ENCODE measurements around the gene SBNO2. TPM values are rescaled to one million over a fixed set of nuclear protein-coding genes. Genes with fewer than 3 reads are reported as not detected.
"Not testable (repeated sequence)": the region's sequence is repeated elsewhere in the genome, so short reads cannot be mapped to it uniquely, and the experiment has no call there.

SBNO2 gene
- total RNA-seq, 1 donor from 2014 or later: 54.0 TPM

DNA sequence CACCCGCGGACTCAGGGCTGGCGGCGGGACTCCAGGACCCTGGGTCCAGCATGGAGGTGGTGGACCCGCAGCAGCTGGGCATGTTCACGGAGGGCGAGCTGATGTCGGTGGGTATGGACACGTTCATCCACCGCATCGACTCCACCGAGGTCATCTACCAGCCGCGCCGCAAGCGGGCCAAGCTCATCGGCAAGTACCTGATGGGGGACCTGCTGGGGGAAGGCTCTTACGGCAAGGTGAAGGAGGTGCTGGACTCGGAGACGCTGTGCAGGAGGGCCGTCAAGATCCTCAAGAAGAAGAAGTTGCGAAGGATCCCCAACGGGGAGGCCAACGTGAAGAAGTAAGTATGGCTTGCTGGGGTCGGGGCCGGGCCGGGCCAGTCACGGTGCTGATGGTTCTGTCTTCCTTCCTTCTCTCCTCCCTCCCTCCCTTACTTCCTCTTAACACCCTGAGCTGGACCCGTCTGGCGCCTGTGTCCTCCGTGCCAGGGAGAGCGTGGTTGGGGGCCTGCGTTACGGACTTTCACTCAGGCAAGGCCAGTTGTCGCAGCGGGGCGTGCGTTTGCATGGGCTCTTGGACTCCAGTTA lies 32.9 kb upstream of the SBNO2 start:
- DNase-seq (ENCODE audit: extremely low spot score in 2 of 2): no peak
- TF ChIP-seq POLR2AphosphoS5 (IDR thresholded peaks at IDR 0.05; ENCODE audit: insufficient read depth in 1 of 2, low read depth in 1 of 2) (no peak), POLR2A (IDR thresholded peaks at IDR 0.05) (no peak), CTCF (IDR thresholded peaks at IDR 0.05) (no peak)
- Histone ChIP-seq H3K27ac (peak overlapping the region; percentile 79), H3K9me3 (no peaks in the 10 kb centered on the region), H3K27me3 (no peaks in the 10 kb centered on the region), H3K36me3 (no peaks in the 10 kb centered on the region), H3K4me3 (peak overlapping the region; percentile 72 to 74), H3K4me1 (peaks cover 60% of the 10 kb centered on the region)
- intact Hi-C loops (cut with DNase I): no loop called here

GRCh38 chr19:1206150-1206863 lies 32.2 kb upstream of the SBNO2 start:
- Histone ChIP-seq H3K27ac (peak overlapping the region; percentile 79), H3K4me3 (peak overlapping the region; percentile 72 to 74), H3K27me3 (no peaks in the 10 kb centered on the region), H3K36me3 (no peaks in the 10 kb centered on the region), H3K4me1 (peaks cover 54% of the 10 kb centered on the region), H3K9me3 (no peaks in the 10 kb centered on the region)
- TF ChIP-seq POLR2A (IDR thresholded peaks at IDR 0.05) (no peak), POLR2AphosphoS5 (IDR thresholded peaks at IDR 0.05; ENCODE audit: insufficient read depth in 1 of 2, low read depth in 1 of 2) (no peak), CTCF (IDR thresholded peaks at IDR 0.05) (no peak)
- no peak for DNase-seq (ENCODE audit: extremely low spot score in 2 of 2)
- intact Hi-C loops (cut with DNase I): no loop called here

GRCh38 chr19:1205114-1206099 lies 31.3 kb upstream of the SBNO2 start, which contains the start of gene STK11:
TSS of gene STK11 (plus strand) at chr19:1205778. CDS start at chr19:1206914, 1,136 bp downstream.
- peak within 1 kb of the TSS; percentile 90 for H3K27ac ChIP-seq
- H3K4me1 ChIP-seq: peaks cover 48% of the 10 kb centered on the region
- peak within 1 kb of the TSS; percentile 72 to 74 for H3K4me3 ChIP-seq
- no peaks in the 10 kb centered on the region for H3K9me3 ChIP-seq
- H3K36me3 ChIP-seq: no peaks in the 10 kb centered on the region
- DNase-seq (ENCODE audit: extremely low spot score in 2 of 2): peak in 1 of 2 donors; percentile 97
- H3K27me3 ChIP-seq: no peaks in the 10 kb centered on the region
- TF ChIP-seq CTCF (IDR thresholded peaks at IDR 0.05) (no peak), POLR2AphosphoS5 (IDR thresholded peaks at IDR 0.05; ENCODE audit: insufficient read depth in 1 of 2, low read depth in 1 of 2) (peak; percentile 42 to 79), POLR2A (IDR thresholded peaks at IDR 0.05) (peak in 1 of 2 donors; percentile 74)
- intact Hi-C loops (cut with DNase I): no loop called here

GRCh38 chr19:1200614-1201013 lies 26.5 kb upstream of the SBNO2 start:
- H3K27me3 ChIP-seq; H3K27ac ChIP-seq; DNase-seq (ENCODE audit: extremely low spot score in 2 of 2); H3K4me3 ChIP-seq; H3K9me3 ChIP-seq; H3K4me1 ChIP-seq; H3K36me3 ChIP-seq; intact Hi-C loops (cut with DNase I): not testable (repeated sequence)

GRCh38 chr19:1199531-1199930 lies 25.5 kb upstream of the SBNO2 start:
- no peak for TF ChIP-seq CTCF (IDR thresholded peaks at IDR 0.05)
- no peak for TF ChIP-seq POLR2AphosphoS5 (IDR thresholded peaks at IDR 0.05; ENCODE audit: insufficient read depth in 1 of 2, low read depth in 1 of 2)
- no peak for TF ChIP-seq POLR2A (IDR thresholded peaks at IDR 0.05)
- intact Hi-C loops (cut with DNase I): no loop called here
- no peaks in the 10 kb centered on the region for H3K9me3 ChIP-seq
- H3K27me3 ChIP-seq: no peaks in the 10 kb centered on the region
- DNase-seq (ENCODE audit: extremely low spot score in 2 of 2): no peak
- no peak overlapping the region for H3K4me3 ChIP-seq
- no peak overlapping the region for H3K27ac ChIP-seq
- H3K36me3 ChIP-seq: no peaks in the 10 kb centered on the region
- no peaks in the 10 kb centered on the region for H3K4me1 ChIP-seq

All from vagina (tissue), 2 donors.